Astrocyte (in vitro differentiated cells and primary cell): ENCODE measurements around the gene ARHGAP28.

Experiments
- EZH2 ChIP-seq: IDR thresholded peaks from 2 replicates; pipeline ENCODE4 v1.6.1; 2012; ENCODE audit warnings: mild to moderate bottlenecking, low read length, inconsistent platforms; ENCODE audit not compliant: insufficient read depth
- TF ChIP-seq, protein P1 (sequence below): IDR thresholded peaks from 2 replicates; pipeline ENCODE4 v1.5.1; 2011; ENCODE audit warnings: low read depth, mild to moderate bottlenecking, inconsistent platforms, low read length, moderate library complexity; ENCODE audit not compliant: insufficient read depth

DNA sequence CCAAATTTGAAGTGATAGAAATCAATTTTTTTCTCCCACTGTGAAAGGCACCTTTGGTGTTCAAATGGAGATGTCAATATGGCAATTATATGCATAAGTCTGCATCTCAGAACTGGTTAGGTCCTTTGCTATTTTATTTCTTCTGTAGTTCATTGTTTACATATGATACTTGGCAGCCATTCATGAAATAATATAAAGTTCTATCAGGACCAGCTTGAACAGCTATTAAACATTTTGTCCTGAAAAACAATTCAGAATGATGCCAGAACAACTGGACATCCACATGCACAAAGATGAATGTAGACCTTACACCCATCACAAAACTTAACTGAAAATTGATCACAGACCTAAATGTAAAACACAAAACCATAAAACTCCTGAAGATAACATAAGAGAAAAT lies 41.8 kb upstream of the ARHGAP28 start:
- TF ChIP-seq, protein P1, sequence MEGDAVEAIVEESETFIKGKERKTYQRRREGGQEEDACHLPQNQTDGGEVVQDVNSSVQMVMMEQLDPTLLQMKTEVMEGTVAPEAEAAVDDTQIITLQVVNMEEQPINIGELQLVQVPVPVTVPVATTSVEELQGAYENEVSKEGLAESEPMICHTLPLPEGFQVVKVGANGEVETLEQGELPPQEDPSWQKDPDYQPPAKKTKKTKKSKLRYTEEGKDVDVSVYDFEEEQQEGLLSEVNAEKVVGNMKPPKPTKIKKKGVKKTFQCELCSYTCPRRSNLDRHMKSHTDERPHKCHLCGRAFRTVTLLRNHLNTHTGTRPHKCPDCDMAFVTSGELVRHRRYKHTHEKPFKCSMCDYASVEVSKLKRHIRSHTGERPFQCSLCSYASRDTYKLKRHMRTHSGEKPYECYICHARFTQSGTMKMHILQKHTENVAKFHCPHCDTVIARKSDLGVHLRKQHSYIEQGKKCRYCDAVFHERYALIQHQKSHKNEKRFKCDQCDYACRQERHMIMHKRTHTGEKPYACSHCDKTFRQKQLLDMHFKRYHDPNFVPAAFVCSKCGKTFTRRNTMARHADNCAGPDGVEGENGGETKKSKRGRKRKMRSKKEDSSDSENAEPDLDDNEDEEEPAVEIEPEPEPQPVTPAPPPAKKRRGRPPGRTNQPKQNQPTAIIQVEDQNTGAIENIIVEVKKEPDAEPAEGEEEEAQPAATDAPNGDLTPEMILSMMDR: no peak
- TF ChIP-seq EZH2: no peak
